Fibroblast of mammary gland (primary cell): Measurements from ENCODE around the gene CBLB.

Experiments used
- DNase-seq: peaks from one replicate; pipeline ENCODE4 v3.0.0-alpha.2; 2010; ENCODE audit warnings: low read depth
- H3K4me3 ChIP-seq: 2 replicates; pipeline ENCODE4 v1.5.1; 2011; ENCODE audit warnings: low read depth, mild to moderate bottlenecking, low read length, moderate library complexity; ENCODE audit not compliant: control insufficient read depth
- CTCF ChIP-seq: conservative IDR thresholded peaks from 2 replicates; pipeline ENCODE4 v1.5.1; 2011; ENCODE audit warnings: low read depth, low read length, inconsistent platforms; ENCODE audit not compliant: control insufficient read depth, insufficient read depth

CBLB gene

GRCh38 chr3:105850593-105850992, 18.2 kb downstream of the CBLB start:
- no peak for DNase-seq
- no peak for TF ChIP-seq CTCF

GRCh38 chr3:105848821-105849220, 20.0 kb downstream of the CBLB start:
- no peak overlapping the region for H3K4me3 ChIP-seq
- TF ChIP-seq CTCF = no peak
- no peak for DNase-seq

More at GRCh38 chr3:105850593-105850992, 18.2 kb downstream of the CBLB start:
- H3K4me3 ChIP-seq = no peak overlapping the region

DNA sequence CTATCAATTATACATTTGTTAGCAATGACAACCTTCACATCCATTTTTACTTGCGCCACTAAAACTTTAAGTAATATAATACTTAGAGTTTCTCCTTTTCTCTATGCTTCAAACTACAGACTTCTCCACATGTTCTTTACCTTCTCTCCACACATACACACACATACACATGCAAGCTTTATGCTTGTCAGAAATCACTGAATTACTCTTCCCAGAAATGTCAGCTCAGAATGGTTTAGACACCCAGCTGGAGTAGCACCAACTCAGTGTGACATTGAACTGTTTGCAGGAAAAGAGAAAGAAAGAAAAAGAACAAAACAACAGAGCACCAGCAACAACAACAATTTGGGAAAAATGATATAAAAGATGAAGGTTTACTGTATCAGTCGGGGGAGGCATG, 20.9 kb downstream of the CBLB start:
- no peak overlapping the region for H3K4me3 ChIP-seq
- DNase-seq = no peak
- TF ChIP-seq CTCF = no peak

GRCh38 chr3:105847452-105847851, 21.4 kb downstream of the CBLB start:
- H3K4me3 ChIP-seq = no peak overlapping the region
- no peak for TF ChIP-seq CTCF
- no peak for DNase-seq

- TF ChIP-seq CTCF = no peak
- no peak for DNase-seq
- H3K4me3 ChIP-seq = no peak overlapping the region
Measured at GRCh38 chr3:105846809-105847208, 22.0 kb downstream of the CBLB start.

- TF ChIP-seq CTCF = no peak
- H3K4me3 ChIP-seq = no peak overlapping the region
- no peak for DNase-seq
Measured at GRCh38 chr3:105845488-105845887, 23.3 kb downstream of the CBLB start.

GRCh38 chr3:105844704-105845103, 24.1 kb downstream of the CBLB start:
- no peak for DNase-seq
- no peak for TF ChIP-seq CTCF
- no peak overlapping the region for H3K4me3 ChIP-seq
